CD4-positive, alpha-beta T cell treated with Interleukin-17A for 1 hour (primary cell): ENCODE data around the gene ELAPOR1.
A peak's percentile ranks its signal among the peaks of the same experiment; 100 is the strongest.

Experiments used
- DNase-seq: peaks from one replicate; pipeline ENCODE4 v3.0.0-alpha.2; 2020

The ELAPOR1 gene, protein sequence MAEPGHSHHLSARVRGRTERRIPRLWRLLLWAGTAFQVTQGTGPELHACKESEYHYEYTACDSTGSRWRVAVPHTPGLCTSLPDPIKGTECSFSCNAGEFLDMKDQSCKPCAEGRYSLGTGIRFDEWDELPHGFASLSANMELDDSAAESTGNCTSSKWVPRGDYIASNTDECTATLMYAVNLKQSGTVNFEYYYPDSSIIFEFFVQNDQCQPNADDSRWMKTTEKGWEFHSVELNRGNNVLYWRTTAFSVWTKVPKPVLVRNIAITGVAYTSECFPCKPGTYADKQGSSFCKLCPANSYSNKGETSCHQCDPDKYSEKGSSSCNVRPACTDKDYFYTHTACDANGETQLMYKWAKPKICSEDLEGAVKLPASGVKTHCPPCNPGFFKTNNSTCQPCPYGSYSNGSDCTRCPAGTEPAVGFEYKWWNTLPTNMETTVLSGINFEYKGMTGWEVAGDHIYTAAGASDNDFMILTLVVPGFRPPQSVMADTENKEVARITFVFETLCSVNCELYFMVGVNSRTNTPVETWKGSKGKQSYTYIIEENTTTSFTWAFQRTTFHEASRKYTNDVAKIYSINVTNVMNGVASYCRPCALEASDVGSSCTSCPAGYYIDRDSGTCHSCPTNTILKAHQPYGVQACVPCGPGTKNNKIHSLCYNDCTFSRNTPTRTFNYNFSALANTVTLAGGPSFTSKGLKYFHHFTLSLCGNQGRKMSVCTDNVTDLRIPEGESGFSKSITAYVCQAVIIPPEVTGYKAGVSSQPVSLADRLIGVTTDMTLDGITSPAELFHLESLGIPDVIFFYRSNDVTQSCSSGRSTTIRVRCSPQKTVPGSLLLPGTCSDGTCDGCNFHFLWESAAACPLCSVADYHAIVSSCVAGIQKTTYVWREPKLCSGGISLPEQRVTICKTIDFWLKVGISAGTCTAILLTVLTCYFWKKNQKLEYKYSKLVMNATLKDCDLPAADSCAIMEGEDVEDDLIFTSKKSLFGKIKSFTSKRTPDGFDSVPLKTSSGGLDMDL

DNA sequence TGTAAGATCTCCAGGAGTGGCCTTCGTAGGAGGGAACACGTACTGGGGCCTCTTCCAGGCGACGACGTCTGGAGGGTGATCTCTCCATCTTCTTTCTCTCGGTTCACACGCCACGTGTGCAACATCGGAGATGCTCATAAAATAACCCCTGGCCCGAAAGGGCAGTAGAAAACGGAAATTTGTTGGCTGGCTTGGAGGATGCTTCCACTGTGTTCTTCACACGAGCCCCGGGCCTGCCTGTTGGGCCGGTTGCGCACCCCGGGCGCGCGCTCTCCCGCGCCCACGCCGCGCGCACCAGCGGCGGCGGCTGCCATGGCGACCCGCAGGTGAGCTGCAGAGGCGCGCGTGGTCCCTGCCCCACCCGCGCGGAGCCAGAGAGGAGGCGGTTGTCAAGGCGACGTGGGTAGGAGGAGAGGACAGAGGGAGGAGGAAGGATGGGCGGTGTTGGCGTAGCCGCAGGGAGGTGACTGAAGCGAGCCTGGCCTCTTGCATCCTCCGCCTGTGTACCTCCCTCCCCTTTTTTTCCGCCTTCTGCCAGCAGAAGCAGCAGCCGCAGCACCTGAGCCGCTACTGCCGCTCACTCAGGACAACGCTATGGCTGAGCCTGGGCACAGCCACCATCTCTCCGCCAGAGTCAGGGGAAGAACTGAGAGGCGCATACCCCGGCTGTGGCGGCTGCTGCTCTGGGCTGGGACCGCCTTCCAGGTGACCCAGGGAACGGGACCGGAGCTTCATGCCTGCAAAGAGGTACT, at the start of gene ELAPOR1:
ELAPOR1 (plus strand) TSS at position 526 of the 752 bp plus-strand sequence; CDS start at position 595, 69 bp downstream.
- DNase-seq, result peak; percentile 96

DNA sequence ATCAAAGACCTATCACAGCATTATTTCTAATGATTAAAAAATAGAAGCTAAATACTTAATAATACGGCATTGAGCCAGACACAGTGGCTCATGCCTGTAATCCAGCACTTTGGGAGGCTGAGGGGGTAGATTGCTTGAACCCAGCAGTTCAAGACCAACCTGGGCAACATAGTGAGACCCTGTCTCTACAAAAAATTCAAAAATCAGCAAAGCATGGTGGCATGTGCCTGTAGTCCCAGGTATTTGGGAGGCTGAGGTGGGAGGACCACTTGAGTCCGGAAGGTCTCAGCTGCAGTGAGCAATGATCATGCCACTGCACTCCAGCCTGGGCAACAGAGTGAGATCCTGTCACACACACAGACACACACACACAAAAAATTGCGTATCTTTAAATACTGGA, 48.8 kb upstream of the ELAPOR1 start:
- no peak for DNase-seq

DNA sequence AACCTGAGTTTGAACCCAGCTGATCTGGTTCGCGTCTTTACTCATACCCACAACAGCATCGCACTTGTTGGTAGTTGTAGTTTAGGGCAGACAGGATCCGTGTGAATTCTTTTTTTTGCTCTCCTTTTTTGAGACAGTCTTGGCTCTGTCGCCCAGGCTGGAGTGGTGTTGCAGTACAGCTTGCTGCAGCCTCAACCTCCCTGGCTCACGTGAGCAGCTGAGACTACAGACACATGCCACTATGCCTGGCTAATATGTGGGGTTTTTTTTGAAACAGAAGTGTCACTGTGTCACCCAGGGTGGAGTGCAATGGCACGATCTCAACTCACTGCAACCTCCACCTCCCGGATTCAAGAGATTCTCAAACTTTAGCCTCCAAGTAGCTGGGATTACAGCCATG, 46.0 kb upstream of the ELAPOR1 start:
- DNase-seq, result no peak

DNA sequence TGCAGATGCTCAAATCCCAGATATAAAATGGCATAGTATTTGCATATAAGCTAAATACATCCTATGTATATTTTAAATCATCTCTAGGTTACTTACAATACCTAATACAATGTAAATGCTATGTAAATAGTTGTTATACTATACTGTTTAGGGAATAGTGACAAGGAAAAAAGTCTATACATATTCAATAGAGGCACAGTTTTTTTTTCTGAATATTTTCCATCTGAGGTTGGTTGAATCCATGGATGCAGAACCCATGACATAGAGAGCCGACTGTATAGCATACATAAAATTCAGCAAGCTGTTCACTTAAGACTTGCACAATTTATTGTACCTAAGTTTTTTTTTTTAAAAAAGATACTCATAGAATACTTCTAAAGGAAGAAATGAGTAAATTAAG, 44.6 kb upstream of the ELAPOR1 start:
- DNase-seq, result no peak

DNA sequence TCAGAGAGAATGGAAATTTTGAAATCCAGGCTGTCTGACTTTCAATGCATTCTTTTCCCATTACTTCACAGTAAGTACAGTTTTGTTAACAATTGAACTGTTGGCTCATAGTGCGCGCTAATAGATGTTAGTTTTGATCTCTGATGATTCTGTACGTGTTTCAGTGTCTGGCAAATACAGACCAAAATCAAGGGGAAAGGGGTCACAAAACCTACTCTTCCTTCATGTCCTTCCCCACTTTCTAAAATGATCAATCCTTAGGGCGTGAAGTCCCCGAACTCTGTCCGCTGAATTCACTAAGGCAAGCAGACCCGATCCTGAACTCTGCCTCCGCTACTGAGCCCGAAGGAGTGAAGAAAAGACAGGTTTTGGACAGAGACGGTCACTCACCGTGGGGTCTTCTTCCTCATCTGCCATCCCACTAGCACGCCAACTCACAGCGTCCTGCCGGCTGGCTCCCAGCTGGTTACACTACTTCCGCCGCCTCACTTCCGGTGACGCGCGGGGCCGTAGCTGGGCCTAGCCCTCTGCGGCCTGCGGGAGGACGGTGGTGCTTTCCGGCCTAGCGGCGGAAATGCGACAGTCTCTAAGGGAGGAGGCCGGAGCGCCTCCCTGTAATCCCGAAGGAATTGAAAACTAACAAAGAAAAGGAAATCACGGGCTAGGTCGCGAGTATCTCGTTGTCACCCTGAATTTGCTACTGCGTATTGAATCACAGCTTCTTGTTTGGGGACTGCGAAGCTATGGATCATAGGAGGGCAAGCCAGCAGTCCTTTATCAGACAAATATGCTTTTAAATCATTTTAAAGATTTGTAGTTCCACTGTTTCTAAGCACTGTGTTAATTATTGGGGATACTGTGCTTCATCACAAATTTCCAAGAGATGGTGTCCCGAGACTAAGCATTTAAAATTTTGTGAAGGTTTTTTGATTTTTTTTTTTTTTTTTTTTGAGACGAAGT, 38.1 kb upstream of the ELAPOR1 start, which contains the start of gene TAF13:
TAF13 (minus strand) TSS at position 473 of the 960 bp plus-strand sequence; CDS start at position 417, 56 bp downstream.
- peak; percentile 89 for DNase-seq

DNA sequence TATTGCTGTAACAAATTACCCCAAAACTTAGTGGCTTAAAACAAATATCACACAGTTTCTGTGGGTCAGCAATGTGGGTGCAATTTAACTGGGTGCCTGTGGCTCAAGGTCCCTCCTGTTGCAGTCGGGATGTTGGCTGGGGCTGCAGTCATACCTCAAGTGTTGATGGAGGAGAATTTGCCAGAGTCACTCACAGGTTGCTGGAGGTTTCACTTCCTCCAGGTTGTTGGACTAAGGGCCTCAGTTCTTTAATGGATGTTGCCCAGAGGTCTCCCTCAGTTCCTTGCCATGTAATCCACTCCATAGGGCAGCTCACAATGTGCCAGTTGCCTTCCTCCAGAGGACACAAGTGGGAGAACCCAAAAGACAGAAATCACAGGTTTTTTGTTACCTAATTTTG, 35.6 kb upstream of the ELAPOR1 start:
- DNase-seq, result no peak

DNA sequence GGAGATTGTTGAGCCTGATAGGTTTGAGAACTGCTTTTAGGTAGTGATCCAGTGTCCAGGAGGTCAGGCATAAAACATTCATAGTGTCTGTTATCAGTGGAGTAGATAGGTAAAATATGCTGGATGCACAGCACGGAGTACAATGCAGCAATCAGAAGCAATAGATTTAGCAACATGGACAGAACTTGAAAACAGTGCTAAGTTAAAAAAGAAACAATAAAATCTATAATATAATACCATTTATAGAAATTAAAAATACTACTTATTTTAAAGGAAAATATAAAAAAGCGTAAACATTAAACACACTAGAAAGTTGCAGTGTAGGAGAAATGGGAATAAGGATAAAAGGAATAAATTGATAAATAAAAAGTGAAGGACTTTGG, 34.7 kb upstream of the ELAPOR1 start:
- DNase-seq, result no peak

DNA sequence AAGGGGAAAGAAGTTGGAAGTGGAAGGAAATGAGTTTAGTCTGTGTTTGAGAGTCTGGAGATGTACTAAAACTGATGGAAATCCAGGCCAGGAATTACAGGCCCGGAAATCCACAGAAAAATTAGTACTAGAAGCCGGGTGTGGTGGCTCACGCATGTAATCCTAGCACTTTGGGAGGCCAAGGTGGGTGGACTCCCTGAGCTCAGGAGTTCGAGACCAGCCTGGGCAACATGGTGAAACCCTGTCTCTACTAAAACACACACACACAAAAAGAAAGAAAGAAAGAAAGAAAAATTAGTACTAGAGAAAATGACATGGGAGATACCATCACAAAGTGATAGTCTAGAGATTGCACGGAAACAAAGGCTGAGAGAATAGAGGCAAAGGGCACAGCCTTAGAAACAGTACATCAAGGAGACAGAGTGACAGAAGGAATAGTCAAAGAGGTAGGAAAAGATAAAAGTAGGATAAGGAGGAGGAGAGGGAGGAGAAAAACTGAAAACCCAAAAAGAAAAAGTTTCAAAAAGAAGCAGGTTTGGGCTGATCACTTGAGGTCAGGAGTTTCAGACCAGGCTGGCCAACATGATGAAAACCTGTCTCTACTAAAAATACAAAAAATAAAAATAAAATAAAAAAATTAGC, 33.4 kb upstream of the ELAPOR1 start:
- no peak for DNase-seq

DNA sequence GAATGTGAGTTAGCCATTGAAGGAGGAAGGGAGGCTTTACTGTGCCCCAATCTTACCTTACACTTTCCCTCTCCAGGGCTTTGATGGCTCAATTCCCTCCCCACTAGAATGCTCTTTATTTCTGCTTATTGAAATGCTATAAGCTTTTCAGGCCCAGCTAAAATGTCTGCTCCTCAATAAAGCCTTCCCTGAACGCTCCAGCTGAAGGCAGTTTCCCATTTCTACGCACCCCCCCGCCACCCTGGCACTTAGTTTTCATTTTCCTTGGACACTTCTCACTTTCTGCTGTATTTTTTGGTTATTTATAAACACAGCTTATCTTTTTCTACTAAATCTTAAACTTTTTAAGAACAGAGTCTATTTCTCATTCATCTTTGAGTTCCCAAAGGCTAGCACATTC, 30.4 kb upstream of the ELAPOR1 start:
- no peak for DNase-seq

DNA sequence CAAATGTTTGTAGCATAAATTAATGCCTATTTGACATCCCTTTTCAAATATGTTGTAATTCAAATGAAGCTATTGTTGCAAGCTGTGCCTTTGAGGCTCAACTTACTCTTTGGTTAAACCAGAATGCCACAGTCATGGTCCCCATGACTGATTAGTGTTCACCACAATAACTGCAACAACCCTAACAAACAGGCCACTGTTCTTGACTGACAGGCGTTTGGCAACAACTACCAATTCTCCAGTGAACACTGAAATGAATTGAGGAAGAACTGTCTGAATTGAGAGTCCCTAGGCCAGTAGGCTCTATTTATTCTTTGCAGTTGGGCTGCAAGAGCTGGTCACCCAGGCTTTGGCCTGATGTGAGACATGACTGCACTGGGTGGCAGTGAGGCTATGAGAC, 30.0 kb upstream of the ELAPOR1 start:
- no peak for DNase-seq

DNA sequence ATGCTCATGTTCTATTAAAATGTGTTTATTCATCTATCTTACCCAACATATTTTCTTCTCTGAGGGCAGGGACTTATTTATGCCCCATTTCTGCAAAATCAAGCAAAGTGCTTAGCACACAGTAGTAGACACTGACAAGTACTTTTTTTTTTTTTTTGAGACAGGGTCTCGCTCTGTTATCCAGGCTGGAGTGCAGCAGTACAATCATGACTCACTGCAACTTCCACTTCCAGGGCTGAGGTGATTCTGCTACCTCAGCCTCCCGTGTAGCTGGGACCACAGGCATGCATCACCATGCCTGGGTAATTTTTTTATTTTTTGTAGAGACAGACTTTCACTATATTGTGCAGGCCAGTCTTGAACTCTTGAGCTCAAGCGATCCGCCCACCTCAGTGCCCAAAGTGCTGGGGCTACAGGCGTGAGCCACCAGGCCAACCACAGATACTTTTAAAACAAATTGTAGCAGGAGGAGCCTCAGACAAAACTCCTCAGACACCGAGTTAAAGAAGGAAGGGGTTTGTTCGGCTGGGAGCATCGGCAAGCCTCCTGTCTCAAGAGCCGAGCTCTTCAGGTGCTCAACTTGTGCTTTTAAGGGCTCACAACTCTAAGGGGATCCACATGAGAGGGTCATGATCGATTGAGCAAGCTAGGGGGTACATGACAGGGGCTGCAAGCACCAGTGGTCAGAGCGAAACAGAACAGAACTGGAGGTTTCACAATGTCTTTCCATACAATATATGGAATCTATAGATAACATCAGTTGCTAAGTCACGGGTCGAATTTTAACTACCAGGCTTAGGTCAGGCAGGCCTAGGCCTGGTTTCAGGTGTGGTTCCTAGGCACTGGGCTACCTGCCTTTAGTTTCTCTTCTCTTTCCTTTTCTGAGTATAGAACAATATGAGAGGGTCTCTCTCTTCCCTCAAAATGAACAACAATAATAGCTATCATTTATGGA, 29.1 kb upstream of the ELAPOR1 start:
- DNase-seq, result no peak

DNA sequence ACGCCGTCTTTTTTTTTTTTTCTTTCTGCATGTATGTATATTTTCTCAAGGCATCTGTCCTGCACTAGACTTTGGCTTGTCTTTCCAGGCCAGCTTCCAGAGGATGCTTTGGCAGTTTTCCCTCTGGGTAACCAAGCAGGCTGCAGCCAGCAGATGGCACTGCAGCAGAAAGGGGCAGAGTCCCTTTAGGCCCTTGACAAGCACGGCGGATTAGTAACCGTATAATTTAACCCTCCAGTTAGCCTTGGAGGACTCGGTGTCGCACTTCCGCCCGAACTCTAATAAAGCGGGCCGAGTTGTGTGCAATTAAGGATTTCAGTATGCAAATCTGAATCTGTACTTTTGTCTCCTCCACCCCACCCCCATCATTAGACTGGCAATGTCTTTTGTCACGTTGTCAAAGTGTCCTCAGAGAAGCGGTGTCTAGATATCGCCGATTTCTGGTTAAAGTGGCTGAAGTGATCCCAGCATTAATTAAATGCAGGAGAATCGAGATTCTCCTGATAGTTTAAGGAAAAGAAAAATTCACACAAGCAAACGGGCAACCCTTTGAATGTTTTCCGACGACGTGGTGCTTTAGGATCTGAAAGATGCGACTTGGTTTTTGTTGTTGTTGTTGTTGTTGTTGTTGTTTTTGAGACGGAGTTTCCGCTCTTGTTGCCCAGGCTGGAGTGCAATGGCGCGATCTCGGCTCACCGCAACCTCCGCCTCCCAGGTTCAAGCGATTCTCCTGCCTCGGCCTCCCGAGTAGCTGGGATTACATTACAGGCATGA, 24.5 kb upstream of the ELAPOR1 start:
- DNase-seq, result peak; percentile 51

DNA sequence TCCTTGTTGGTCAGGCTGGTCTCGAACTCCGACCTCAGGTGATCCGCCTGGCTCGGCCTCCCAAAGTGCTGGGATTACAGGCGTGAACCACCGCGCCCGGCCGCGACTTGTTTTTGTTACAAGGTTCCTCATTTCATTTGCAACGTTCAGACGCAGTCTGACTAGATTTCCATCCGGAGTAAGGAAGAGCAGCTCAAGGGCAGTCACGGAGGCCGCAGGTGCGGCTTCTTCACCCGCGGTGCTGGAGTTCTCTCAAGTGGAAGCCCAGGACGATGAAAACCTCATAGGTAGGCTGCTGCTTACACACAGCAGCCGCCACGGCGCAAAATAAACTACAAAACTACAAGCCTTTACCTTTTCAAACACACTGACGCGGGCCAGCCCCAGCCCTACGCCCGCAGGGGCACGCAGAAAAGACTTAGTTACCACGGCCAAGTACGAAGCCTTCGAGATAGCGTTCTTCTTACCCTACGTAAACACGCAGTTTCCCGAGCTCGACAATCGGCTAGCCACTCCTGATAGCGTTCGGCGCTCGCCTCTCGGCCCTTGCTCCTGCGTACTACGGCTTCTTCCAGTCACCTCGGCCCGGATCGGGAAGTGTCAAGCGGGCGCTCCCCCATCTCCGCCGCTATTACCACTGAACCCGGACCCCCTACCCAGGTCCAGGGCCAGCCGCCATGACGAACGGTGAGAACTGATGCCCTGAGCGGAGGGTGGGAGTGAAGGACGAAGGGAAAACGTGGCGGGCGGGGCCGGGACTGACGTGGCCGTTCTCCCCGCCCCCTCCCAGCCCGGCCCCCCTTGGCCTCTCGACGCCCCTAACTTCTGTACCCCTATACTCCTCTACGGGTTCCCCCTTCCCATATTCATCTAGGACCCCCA, 23.5 kb upstream of the ELAPOR1 start, which contains the start of gene TMEM167B:
TMEM167B (plus strand) TSS at position 569 of the 882 bp plus-strand sequence; CDS start at position 678, 109 bp downstream.
- DNase-seq, result peak; percentile 92

DNA sequence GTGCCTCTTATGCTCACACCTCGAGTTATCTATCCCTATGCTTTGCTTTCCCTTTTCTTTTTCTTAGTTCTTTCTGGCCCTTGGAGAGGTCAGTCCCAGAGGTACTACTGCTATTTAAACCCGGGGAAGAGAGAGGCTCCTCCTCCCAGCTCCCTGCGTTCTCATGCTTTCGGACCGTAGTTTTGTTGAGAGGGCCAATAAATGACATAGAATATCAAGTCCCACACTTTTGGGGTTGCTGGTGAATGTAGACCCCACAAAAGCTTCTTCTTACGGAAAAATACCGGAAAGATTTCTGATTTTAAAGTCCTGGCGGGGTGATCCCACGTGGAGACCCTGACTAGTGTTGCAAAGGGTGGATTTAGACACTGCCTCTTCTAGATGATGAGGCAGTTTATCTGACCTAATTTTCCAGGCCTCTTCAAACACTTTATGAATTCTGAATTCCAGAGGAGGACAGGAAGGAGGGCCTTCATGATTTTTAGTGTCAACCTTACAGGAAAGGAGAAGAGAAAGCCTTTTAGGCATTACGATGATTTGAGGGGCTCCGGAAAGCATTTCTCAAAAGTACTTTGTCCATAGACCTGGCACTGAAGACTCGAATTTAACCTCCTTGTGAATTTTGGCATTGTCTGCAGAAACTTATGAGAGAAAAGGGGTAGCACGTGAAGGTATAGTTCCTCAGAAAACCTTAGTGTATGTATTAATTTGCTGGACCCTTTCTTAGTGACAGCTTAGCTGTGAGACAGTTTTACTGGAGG, 22.7 kb upstream of the ELAPOR1 start:
- no peak for DNase-seq

DNA sequence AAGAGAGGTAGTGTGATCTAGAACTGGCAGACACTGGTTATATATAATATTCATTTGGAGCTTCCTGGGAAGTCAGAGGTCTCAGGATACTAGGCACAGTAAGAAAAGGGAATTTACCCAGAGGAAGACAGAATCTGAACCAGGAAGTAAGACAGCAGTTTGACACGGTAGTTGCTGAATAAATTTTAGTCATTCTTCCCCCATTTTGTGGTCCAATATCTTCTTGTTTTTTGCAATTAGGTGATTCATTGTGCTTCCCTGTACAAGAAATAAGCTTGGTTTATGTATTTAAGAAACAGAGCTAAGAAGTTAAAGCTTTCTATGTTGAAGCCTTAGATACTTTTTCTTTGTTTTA, 22.1 kb upstream of the ELAPOR1 start:
- no peak for DNase-seq

DNA sequence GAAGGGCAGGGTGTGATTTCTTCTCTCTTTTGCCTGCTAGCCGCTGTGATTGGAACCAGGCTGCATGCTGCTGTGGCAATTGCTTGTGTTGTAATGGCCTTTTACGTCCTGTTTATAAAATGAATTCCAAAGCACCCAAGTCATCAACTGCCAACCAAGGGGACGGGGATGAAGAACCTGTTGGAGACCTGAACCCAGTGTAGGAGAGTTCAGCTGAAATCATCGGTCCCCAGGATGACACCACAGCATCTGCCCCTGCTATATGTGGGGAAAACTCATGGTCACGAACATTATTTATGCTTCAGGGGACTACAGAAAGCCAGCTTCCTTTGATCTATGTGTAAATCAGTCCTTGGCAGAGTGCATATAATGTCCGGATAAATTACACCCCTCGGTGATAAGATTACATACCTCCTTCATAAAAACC, 19.5 kb upstream of the ELAPOR1 start:
- no peak for DNase-seq

DNA sequence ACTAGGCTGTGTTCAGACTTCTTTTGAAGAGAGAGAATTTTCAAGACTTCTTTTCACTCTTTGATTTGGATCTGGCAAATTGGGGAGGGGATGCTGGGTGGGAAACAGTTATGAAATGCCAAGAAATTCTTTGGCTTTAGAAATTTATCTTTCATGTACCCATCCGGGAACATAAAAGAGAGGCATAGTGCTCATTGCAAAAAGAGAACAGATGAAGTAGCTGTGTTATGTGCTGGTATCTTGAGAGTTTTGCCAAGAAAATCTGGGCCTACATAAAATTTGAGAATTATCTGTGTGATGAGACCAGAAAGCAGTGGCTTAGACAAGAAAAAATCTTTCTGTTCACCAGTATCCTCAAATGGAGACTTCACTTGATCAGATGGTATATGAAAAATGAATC, 19.0 kb upstream of the ELAPOR1 start:
- DNase-seq, result no peak
